ENCODE results near the gene C1QTNF2. TPM values are rescaled to one million over a fixed set of nuclear protein-coding genes. Genes with fewer than 3 reads are reported as not detected.
A peak's percentile ranks its signal among the peaks of the same experiment; 100 is the strongest.

C1QTNF2 gene
- total RNA-seq, result not detected

GRCh38 chr5:160369990-160370712 lies at the start of gene C1QTNF2:
Gene C1QTNF2 (minus strand): TSS chr5:160370626. CDS start chr5:160355011, 15,615 bp downstream.
- H3K4me1 Mint-ChIP-seq, result peaks cover 9% of the 10 kb centered on the region
- ChIA-PET POLR2A (interaction anchor here (2.0 kb wide), 1 partner anchor 49 kb away, joined by 4 read pairs; the partner anchor contains the start of gene SLU7), CTCF (interaction anchor here (0.7 to 1.3 kb wide), 2 partner anchors 21 to 23 kb away, joined by 3 read pairs; no protein-coding TSS in a partner anchor)
- no peaks in the 10 kb centered on the region for H3K9me3 Mint-ChIP-seq
- peak within 1 kb of the TSS; percentile 39 for H3K4me3 Mint-ChIP-seq
- DNase-seq, result no peak
- H3K36me3 Mint-ChIP-seq (ENCODE audit: low read depth), result no peaks in the 10 kb centered on the region
- H3K27ac Mint-ChIP-seq, result no peak within 1 kb of the TSS
- peaks cover 71% of the 10 kb centered on the region for H3K27me3 Mint-ChIP-seq

- Mint-ChIP-seq H3K27ac (peak overlapping the region; percentile 91), H3K4me1 (peaks cover 73% of the 10 kb centered on the region), H3K36me3 (ENCODE audit: low read depth) (peaks cover 45% of the 10 kb centered on the region), H3K9me3 (no peaks in the 10 kb centered on the region), H3K27me3 (no peaks in the 10 kb centered on the region), H3K4me3 (peak overlapping the region; percentile 90)
- ChIA-PET CTCF (interaction anchor here (0.7 to 13.2 kb wide), 3 partner anchors 8 to 43 kb away, joined by 3 to 161 read pairs (median 5); no protein-coding TSS in a partner anchor), POLR2A (interaction anchor here (0.7 to 3.5 kb wide), 5 partner anchors 19 to 1008 kb away, joined by 3 to 31 read pairs (median 11); no protein-coding TSS in a partner anchor)
- no peak for DNase-seq
Observed at GRCh38 chr5:160420331-160420610, 49.8 kb upstream of the C1QTNF2 start.

- H3K27me3 Mint-ChIP-seq, result no peaks in the 10 kb centered on the region
- no peak for DNase-seq
- H3K36me3 Mint-ChIP-seq (ENCODE audit: low read depth), result peaks cover 45% of the 10 kb centered on the region
- H3K9me3 Mint-ChIP-seq, result no peaks in the 10 kb centered on the region
- POLR2A ChIA-PET, result interaction anchor here (0.7 to 3.5 kb wide), 18 partner anchors 8 to 1008 kb away, joined by 3 to 31 read pairs (median 5); partner anchors contain the start of genes C1QTNF2 and FAM200C
- H3K27ac Mint-ChIP-seq, result peak overlapping the region; percentile 91
- CTCF ChIA-PET, result interaction anchor here (0.7 to 13.2 kb wide), 6 partner anchors 8 to 47 kb away, joined by 3 to 161 read pairs (median 4); partner anchors contain the start of gene FAM200C
- H3K4me3 Mint-ChIP-seq, result peak overlapping the region; percentile 90
- peaks cover 68% of the 10 kb centered on the region for H3K4me1 Mint-ChIP-seq
Observed at GRCh38 chr5:160419458-160420330, 49.3 kb upstream of the C1QTNF2 start.

GRCh38 chr5:160418561-160419457 lies 48.4 kb upstream of the C1QTNF2 start, which contains the start of gene SLU7:
Gene SLU7 (minus strand): TSS chr5:160419081. CDS start chr5:160415294, 3,787 bp downstream.
- Mint-ChIP-seq H3K36me3 (ENCODE audit: low read depth) (peaks cover 38% of the 10 kb centered on the region), H3K4me1 (peaks cover 59% of the 10 kb centered on the region), H3K27ac (peak within 1 kb of the TSS; percentile 91), H3K4me3 (peak within 1 kb of the TSS; percentile 90), H3K9me3 (no peaks in the 10 kb centered on the region), H3K27me3 (no peaks in the 10 kb centered on the region)
- ChIA-PET POLR2A (interaction anchor here (0.7 to 3.5 kb wide), 23 partner anchors 9 to 1007 kb away, joined by 3 to 31 read pairs (median 5); partner anchors contain the start of genes C1QTNF2 and FAM200C), CTCF (interaction anchor here (0.7 to 13.2 kb wide), 9 partner anchors 19 to 474 kb away, joined by 3 to 161 read pairs (median 4); partner anchors contain the start of gene FAM200C)
- peak; percentile 94 for DNase-seq

GRCh38 chr5:160399402-160400353 lies 29.3 kb upstream of the C1QTNF2 start, which contains the start of gene FAM200C:
Gene FAM200C (minus strand): TSS chr5:160400054. CDS start chr5:160395490, 4,564 bp downstream.
- H3K4me3 Mint-ChIP-seq, result peak within 1 kb of the TSS; percentile 75
- CTCF ChIA-PET, result interaction anchor here (0.7 to 2.0 kb wide), 5 partner anchors 8 to 410 kb away, joined by 3 to 12 read pairs (median 5); partner anchors contain the start of gene SLU7
- peak; percentile 75 for DNase-seq
- H3K27ac Mint-ChIP-seq, result peak within 1 kb of the TSS; percentile 38
- POLR2A ChIA-PET, result interaction anchor here (1.0 to 3.0 kb wide), 3 partner anchors 19 to 24 kb away, joined by 3 to 13 read pairs (median 9); partner anchors contain the start of genes PTTG1 and SLU7
- H3K9me3 Mint-ChIP-seq, result no peaks in the 10 kb centered on the region
- no peaks in the 10 kb centered on the region for H3K27me3 Mint-ChIP-seq
- H3K36me3 Mint-ChIP-seq (ENCODE audit: low read depth), result peaks cover 17% of the 10 kb centered on the region
- H3K4me1 Mint-ChIP-seq, result peaks cover 17% of the 10 kb centered on the region

GRCh38 chr5:160398806-160399205 lies 28.4 kb upstream of the C1QTNF2 start:
- H3K4me1 Mint-ChIP-seq, result peaks cover 17% of the 10 kb centered on the region
- no peak overlapping the region for H3K27ac Mint-ChIP-seq
- peaks cover 8% of the 10 kb centered on the region for H3K36me3 Mint-ChIP-seq (ENCODE audit: low read depth)
- no peaks in the 10 kb centered on the region for H3K9me3 Mint-ChIP-seq
- CTCF ChIA-PET, result interaction anchor here (0.7 to 1.5 kb wide), 3 partner anchors 10 to 410 kb away, joined by 3 to 6 read pairs (median 5); partner anchors contain the start of gene SLU7
- DNase-seq, result no peak
- H3K4me3 Mint-ChIP-seq, result peak overlapping the region; percentile 75
- POLR2A ChIA-PET, result interaction anchor here (2.4 to 3.0 kb wide), 2 partner anchors 20 to 23 kb away, joined by 9 to 13 read pairs; partner anchors contain the start of genes PTTG1 and SLU7
- H3K27me3 Mint-ChIP-seq, result no peaks in the 10 kb centered on the region

- H3K27ac Mint-ChIP-seq, result no peak overlapping the region
- H3K36me3 Mint-ChIP-seq (ENCODE audit: low read depth), result no peaks in the 10 kb centered on the region
- CTCF ChIA-PET, result interaction anchor here (0.7 kb wide), 1 partner anchor 199 kb away, joined by 3 read pairs; no protein-coding TSS in a partner anchor
- no peak for DNase-seq
- peaks cover 17% of the 10 kb centered on the region for H3K4me1 Mint-ChIP-seq
- POLR2A ChIA-PET, result no interaction called here
- H3K27me3 Mint-ChIP-seq, result no peaks in the 10 kb centered on the region
- H3K4me3 Mint-ChIP-seq, result no peak overlapping the region
- H3K9me3 Mint-ChIP-seq, result no peaks in the 10 kb centered on the region
Observed at GRCh38 chr5:160397492-160397891, 27.1 kb upstream of the C1QTNF2 start.

GRCh38 chr5:160395111-160395510 lies 24.7 kb upstream of the C1QTNF2 start:
- peaks cover 12% of the 10 kb centered on the region for H3K4me1 Mint-ChIP-seq
- POLR2A ChIA-PET, result no interaction called here
- no peak overlapping the region for H3K4me3 Mint-ChIP-seq
- H3K27me3 Mint-ChIP-seq, result no peaks in the 10 kb centered on the region
- DNase-seq, result no peak
- CTCF ChIA-PET, result interaction anchor here (1.0 to 4.5 kb wide), 4 partner anchors 23 to 374 kb away, joined by 3 to 23 read pairs (median 5); partner anchors contain the start of gene SLU7
- no peaks in the 10 kb centered on the region for H3K9me3 Mint-ChIP-seq
- no peaks in the 10 kb centered on the region for H3K36me3 Mint-ChIP-seq (ENCODE audit: low read depth)
- H3K27ac Mint-ChIP-seq, result no peak overlapping the region

GRCh38 chr5:160390787-160391696 lies 20.6 kb upstream of the C1QTNF2 start:
- no peak overlapping the region for H3K4me3 Mint-ChIP-seq
- peaks cover 11% of the 10 kb centered on the region for H3K9me3 Mint-ChIP-seq
- no peaks in the 10 kb centered on the region for H3K27me3 Mint-ChIP-seq
- ChIA-PET POLR2A (no interaction called here), CTCF (interaction anchor here (0.6 to 4.5 kb wide), 10 partner anchors 9 to 379 kb away, joined by 3 to 23 read pairs (median 4); partner anchors contain the start of gene FAM200C)
- no peak for DNase-seq
- H3K4me1 Mint-ChIP-seq, result no peaks in the 10 kb centered on the region
- no peaks in the 10 kb centered on the region for H3K36me3 Mint-ChIP-seq (ENCODE audit: low read depth)
- no peak overlapping the region for H3K27ac Mint-ChIP-seq

- Mint-ChIP-seq H3K4me1 (no peaks in the 10 kb centered on the region), H3K36me3 (ENCODE audit: low read depth) (no peaks in the 10 kb centered on the region), H3K27ac (no peak overlapping the region), H3K4me3 (no peak overlapping the region), H3K27me3 (peaks cover 4% of the 10 kb centered on the region), H3K9me3 (peaks cover 11% of the 10 kb centered on the region)
- no peak for DNase-seq
- ChIA-PET CTCF (no interaction called here), POLR2A (no interaction called here)
Observed at GRCh38 chr5:160387445-160387844, 17.0 kb upstream of the C1QTNF2 start.

All from activated CD4-positive, alpha-beta memory T cell treated with anti-CD3 and anti-CD28 coated beads, Interleukin-2, amount 10 ng/mL, durations not matched to agents 7 days and 5 days (primary cell).